GM06990 (cell line): ENCODE measurements around the gene AKT3.
A peak's percentile ranks its signal among the peaks of the same experiment; 100 is the strongest.

Experiments
- DNase-seq: peaks from one replicate; pipeline ENCODE4 v3.0.0-alpha.2; 2011; ENCODE audit not compliant: insufficient read length; ENCODE audit errors: extremely low read depth
- H3K27me3 ChIP-seq: replicated peaks from 2 replicates; pipeline ENCODE4 v1.6.0; 2011; ENCODE audit warnings: low read length; ENCODE audit not compliant: control insufficient read depth, insufficient read depth
- H3K36me3 ChIP-seq: 2 replicates; pipeline ENCODE4 v1.5.1; 2011; ENCODE audit warnings: low read length; ENCODE audit not compliant: control insufficient read depth, insufficient read depth
- H3K4me3 ChIP-seq: replicated peaks from 2 replicates; pipeline ENCODE4 v1.5.1; 2011; ENCODE audit warnings: low read depth, mild to moderate bottlenecking, control low read depth, low read length
- TF ChIP-seq, protein P1 (sequence below): IDR thresholded peaks from 2 replicates; pipeline ENCODE4 v1.5.1; 2011; ENCODE audit warnings: low read length, control low read depth, mild to moderate bottlenecking, inconsistent platforms; ENCODE audit not compliant: insufficient read depth, poor library complexity, severe bottlenecking

Gene AKT3

DNA sequence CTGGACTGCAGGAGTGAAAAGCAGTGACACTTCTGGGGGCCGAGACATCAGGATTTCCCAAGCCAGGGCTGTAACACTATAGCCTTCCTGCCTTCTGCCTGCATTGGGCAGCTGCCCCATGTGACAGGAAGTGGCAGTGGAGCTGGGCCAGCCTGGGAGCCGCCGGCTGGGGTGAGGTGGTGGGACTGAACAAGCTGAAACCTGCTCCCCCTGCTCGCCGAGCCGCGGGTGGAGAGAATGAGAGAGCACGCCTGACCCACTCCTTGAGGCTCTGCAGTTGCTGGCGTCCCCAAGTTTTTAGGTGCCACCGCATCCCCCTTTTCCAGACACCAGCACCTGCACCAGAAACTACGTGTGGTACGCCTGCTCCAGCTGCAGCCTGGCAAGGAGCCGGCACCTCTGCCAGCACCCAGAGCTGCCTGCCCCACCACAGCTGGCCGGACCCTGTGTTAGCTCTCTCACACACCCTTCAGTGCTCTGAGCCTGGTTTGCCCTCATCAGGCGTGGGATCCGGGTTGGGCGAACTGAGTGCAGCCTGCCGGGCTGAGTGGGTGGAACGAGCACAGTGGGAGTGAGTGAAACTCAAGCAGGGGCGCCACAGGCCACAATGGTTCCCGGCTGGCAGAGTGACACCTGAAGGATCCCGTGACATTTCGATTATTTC, 119.4 kb downstream of the AKT3 start:
- Histone ChIP-seq H3K27me3 (no peaks in the 10 kb centered on the region), H3K4me3 (no peak overlapping the region), H3K36me3 (peaks cover 3% of the 10 kb centered on the region; the same call in 1 of the 2 replicates)
- TF ChIP-seq, protein P1, sequence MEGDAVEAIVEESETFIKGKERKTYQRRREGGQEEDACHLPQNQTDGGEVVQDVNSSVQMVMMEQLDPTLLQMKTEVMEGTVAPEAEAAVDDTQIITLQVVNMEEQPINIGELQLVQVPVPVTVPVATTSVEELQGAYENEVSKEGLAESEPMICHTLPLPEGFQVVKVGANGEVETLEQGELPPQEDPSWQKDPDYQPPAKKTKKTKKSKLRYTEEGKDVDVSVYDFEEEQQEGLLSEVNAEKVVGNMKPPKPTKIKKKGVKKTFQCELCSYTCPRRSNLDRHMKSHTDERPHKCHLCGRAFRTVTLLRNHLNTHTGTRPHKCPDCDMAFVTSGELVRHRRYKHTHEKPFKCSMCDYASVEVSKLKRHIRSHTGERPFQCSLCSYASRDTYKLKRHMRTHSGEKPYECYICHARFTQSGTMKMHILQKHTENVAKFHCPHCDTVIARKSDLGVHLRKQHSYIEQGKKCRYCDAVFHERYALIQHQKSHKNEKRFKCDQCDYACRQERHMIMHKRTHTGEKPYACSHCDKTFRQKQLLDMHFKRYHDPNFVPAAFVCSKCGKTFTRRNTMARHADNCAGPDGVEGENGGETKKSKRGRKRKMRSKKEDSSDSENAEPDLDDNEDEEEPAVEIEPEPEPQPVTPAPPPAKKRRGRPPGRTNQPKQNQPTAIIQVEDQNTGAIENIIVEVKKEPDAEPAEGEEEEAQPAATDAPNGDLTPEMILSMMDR, result no peak
- DNase-seq, result no peak

DNA sequence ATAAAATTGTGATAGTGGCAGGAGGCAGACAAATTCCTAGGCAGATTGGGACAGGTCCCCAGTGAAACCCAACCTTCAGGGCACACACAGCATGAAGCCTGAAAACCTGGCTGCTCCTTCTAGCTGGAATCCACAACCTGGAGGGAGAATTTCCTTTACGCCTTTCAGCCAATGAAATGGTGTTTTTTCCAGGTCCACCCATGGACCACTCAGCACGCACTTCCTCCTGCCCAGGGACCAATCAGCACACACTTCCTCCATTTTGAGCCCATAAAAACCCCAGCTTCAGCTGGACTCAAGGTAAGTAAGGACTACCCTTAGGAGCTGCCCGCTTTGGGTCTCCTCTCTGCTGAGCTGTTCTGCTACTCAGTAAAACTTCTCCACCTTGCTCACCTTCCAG, 120.1 kb downstream of the AKT3 start:
- TF ChIP-seq, protein P1, result no peak
- no peak for DNase-seq
- H3K4me3 ChIP-seq, result no peak overlapping the region

DNA sequence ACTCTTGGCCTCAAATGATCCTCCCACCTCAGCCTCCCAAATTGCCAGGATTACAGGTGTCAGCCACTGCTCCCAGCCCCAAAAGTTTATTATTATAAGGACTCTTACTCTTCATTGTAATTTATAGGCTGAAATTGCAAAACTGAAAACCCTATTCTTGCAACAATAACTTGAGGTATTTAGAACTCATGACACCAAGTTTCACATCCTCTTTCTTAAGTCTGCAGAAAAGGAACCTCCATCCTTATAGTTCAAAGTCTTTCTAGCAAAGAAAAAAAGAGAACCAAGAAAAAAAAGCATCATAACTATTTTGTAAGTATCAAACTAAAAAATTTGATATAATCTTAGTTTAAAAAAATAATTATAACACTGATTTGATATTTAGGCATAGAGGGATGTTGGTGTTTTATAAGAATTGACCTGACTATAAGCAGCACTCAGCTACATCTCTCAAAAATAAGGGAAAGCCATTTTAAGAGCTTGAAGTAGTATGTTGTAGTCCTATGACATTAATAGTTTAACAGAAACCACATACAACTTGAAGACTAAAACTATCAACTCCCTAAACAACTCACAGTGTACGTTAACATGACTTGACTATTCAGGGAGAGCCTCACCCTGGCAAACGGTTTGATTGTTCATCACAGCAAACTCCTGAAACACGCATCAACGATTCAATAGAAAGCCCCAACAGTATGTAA, 122.4 kb downstream of the AKT3 start:
- peaks cover 3% of the 10 kb centered on the region; the same call in 1 of the 2 replicates for H3K36me3 ChIP-seq
- peak; percentile 44 for DNase-seq
- no peaks in the 10 kb centered on the region for H3K27me3 ChIP-seq
- 0 out of 2 replicates have a peak overlapping the region, but pooled peaks have one; percentile 1 for H3K4me3 ChIP-seq
- TF ChIP-seq, protein P1, result no peak

More for the DNA sequence above, 120.1 kb downstream of the AKT3 start:
- no peaks in the 10 kb centered on the region for H3K27me3 ChIP-seq
- peaks cover 3% of the 10 kb centered on the region; the same call in 1 of the 2 replicates for H3K36me3 ChIP-seq

DNA sequence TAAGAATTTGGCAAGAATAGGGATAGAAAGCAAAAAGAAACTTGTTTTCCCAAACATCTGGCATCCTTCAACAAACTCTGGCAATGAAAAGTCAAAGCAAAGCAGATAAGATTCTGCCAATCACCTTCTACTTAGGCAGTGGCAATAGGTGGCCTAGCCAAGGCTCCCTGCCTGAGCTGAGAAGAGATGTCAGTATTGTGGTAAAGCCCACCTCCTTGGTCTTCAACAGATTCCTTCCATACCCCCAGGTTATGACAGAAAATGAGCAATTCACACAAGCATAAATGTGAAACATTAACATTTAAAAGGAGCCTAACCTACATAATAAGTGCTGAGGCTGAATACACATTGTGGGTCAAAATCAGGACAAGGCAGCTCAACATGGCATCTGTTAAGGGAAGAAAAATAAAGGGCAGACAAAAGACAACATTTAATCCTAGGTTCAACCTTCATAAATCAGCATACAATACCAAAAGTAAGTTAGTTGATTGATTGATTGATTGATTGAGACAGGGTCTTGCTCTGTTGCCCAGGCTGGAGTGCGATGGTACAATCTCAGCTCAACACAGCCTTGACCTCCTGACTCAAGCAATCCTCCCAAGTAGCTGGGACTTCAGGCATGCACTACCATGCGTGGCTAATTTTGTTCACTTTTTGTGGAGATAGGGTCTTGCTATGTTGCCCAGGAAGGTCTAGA, 123.1 kb downstream of the AKT3 start:
- TF ChIP-seq, protein P1, result no peak
- no peak for DNase-seq
- Histone ChIP-seq H3K4me3 (no peak overlapping the region), H3K27me3 (no peaks in the 10 kb centered on the region), H3K36me3 (peaks cover 3% of the 10 kb centered on the region; the same call in 1 of the 2 replicates)

DNA sequence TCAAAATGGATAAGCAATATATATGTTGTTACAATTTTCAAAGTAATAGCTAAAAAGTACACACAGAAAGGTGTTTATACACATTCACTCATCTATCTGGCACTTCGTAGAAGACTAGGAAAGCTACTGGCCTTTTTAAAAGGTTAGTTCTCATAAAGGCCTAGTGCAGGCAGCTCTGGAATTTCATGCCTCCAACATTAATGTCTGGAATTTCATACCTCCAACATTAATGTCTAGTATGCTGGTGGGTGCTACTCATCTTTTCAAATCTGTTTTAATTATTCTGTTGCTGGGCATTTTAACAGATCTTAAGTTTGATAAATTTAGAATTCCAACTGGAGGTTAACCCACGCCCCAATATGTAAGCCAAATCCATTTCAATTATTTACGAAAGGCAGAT, 124.2 kb downstream of the AKT3 start:
- H3K27me3 ChIP-seq, result no peaks in the 10 kb centered on the region
- H3K4me3 ChIP-seq, result no peak overlapping the region
- TF ChIP-seq, protein P1, result no peak
- H3K36me3 ChIP-seq, result peaks cover 3% of the 10 kb centered on the region; the same call in 1 of the 2 replicates
- no peak for DNase-seq
